Activated T-helper 2 cell treated with anti-CD3 and anti-CD28 coated beads, Interferon-gamma antibody, Interleukin-2, Interleukin-4, amounts not matched to agents 10 μg/mL and 5 μg/mL and 100 μg/mL, durations not matched to agents 14 hours and 24 hours and 36 hours (primary cell): ENCODE data around the gene SCGB1A1. TPM values are rescaled to one million over a fixed set of nuclear protein-coding genes. Genes with fewer than 3 reads are reported as not detected.

ENCODE experiments used
- DNase-seq: peaks from one replicate; pipeline ENCODE4 v3.0.0; 2021; ENCODE audit warnings: low spot score
- H3K27ac Mint-ChIP-seq: one replicate; pipeline ENCODE4 v1.8.0; 2021; ENCODE audit warnings: mixed read lengths
- H3K27me3 Mint-ChIP-seq: one replicate; pipeline ENCODE4 v1.8.0; 2021; ENCODE audit warnings: low read depth, mixed read lengths
- H3K36me3 Mint-ChIP-seq: one replicate; pipeline ENCODE4 v1.8.0; 2021; ENCODE audit warnings: low read depth, mixed read lengths
- H3K4me1 Mint-ChIP-seq: one replicate; pipeline ENCODE4 v1.8.0; 2021; ENCODE audit warnings: low read depth, mixed read lengths
- H3K4me3 Mint-ChIP-seq: one replicate; pipeline ENCODE4 v1.8.0; 2021; ENCODE audit warnings: low read depth, mild to moderate bottlenecking, moderate library complexity, mixed read lengths
- H3K9me3 Mint-ChIP-seq: one replicate; pipeline ENCODE4 v1.8.0; 2021; ENCODE audit warnings: mixed read lengths
- intact Hi-C: fragments of 100-400 bp; cut with micrococcal nuclease; formaldehyde crosslinking; loops from one replicate; pipeline ENCODE4 v1.15.1; 2023
- total RNA-seq: library from RNA; stranded (reverse); gene quantifications from 2 replicates; pipeline ENCODE4 v1.2.3, GENCODE V29; 2022

The SCGB1A1 gene
- total RNA-seq, 1 donor from 2014 or later: not detected

DNA sequence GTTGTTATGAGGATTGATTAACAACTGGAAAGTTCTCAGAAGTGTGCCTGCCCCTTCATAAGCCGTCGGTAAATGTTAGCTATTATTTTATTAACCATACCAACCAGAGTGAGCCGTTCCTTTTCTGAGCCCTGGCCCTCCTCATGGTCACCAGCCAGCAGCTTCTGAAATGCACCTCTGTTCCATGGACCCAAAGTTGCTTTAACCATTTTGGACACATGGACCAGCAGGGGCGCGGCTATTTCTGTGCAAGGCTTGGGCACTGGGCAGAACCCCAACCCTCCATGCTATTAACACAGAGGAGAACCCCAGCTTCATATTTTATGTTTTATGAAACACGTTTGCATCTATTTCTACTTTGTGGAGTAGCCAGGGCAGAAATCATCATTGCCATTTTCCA is 18.6 kb upstream of the SCGB1A1 start:
- intact Hi-C loops: no loop called here
- Mint-ChIP-seq H3K4me3 (no peak overlapping the region), H3K36me3 (no peaks in the 10 kb centered on the region), H3K9me3 (no peaks in the 10 kb centered on the region), H3K27ac (no peak overlapping the region), H3K4me1 (peaks cover 22% of the 10 kb centered on the region), H3K27me3 (no peaks in the 10 kb centered on the region)
- no peak for DNase-seq

DNA sequence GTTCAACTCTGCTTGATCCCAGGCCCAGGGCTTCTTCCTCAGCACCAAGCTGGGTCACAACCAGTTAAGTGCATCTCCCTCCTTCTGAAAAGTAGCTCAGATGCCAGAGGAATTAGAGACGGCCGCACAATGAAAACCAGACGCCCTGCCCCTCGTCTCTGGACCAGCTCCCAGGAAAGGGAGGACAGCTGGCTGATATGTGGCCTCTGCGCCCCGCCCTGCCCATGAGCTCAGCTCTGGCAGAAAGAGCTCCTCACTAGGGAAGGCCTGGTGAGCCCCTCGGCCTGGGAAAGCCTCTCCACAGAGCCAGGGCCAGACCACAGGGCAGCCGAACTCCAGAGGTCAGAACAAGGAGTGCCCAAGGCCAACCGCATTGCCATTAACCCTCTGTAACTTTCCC is 18.1 kb upstream of the SCGB1A1 start:
- H3K27ac Mint-ChIP-seq: no peak overlapping the region
- H3K36me3 Mint-ChIP-seq: no peaks in the 10 kb centered on the region
- DNase-seq: no peak
- H3K4me1 Mint-ChIP-seq: peaks cover 21% of the 10 kb centered on the region
- no peaks in the 10 kb centered on the region for H3K27me3 Mint-ChIP-seq
- no peak overlapping the region for H3K4me3 Mint-ChIP-seq
- intact Hi-C loops: no loop called here
- H3K9me3 Mint-ChIP-seq: no peaks in the 10 kb centered on the region

DNA sequence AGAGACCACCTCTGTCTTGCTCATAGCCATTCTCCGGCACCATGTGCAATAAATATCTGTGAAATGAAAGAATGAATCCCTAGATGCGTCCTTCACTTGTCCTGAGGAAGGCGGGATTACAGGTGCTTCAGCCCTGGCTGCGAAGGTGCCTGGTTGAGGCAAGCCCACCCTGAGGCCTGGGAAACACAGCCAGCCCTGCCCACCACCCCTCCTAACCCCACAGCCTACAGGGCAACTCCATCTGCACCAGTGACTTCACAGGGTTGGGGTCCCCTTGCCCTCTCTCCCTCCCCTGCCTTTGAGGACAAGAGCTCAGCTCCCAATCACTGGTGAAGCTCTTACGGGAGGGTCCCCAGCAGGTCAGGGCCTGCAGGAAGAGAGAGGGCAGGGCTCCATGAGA is 17.5 kb upstream of the SCGB1A1 start:
- H3K9me3 Mint-ChIP-seq: no peaks in the 10 kb centered on the region
- H3K4me3 Mint-ChIP-seq: peak overlapping the region; percentile 75
- H3K27ac Mint-ChIP-seq: peak overlapping the region; percentile 89
- no peak for DNase-seq
- peaks cover 21% of the 10 kb centered on the region for H3K4me1 Mint-ChIP-seq
- no peaks in the 10 kb centered on the region for H3K27me3 Mint-ChIP-seq
- H3K36me3 Mint-ChIP-seq: no peaks in the 10 kb centered on the region
- intact Hi-C loops: no loop called here

DNA sequence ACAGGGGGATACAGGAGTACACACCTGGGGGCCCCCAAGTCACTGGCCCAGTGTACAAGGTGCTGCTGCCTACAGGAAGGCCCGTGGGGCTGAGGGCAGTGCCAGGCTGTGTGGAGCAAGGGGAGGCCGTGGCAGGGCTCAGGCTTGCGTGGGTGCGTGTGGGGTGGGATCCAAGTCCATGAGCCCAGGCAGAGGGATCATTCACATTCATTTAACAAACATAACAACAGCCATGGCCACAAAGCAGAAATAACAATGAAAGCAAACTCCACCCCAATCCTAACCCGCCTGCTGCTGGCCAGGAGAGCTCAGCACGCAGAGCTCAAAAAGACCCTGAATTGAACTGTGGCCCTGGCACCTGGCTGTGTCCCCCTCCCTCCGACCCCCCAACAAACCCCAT is 17.0 kb upstream of the SCGB1A1 start:
- peak overlapping the region; percentile 75 for H3K4me3 Mint-ChIP-seq
- no peak for DNase-seq
- H3K4me1 Mint-ChIP-seq: peaks cover 21% of the 10 kb centered on the region
- H3K36me3 Mint-ChIP-seq: no peaks in the 10 kb centered on the region
- peak overlapping the region; percentile 89 for H3K27ac Mint-ChIP-seq
- intact Hi-C loops: no loop called here
- H3K27me3 Mint-ChIP-seq: no peaks in the 10 kb centered on the region
- no peaks in the 10 kb centered on the region for H3K9me3 Mint-ChIP-seq

DNA sequence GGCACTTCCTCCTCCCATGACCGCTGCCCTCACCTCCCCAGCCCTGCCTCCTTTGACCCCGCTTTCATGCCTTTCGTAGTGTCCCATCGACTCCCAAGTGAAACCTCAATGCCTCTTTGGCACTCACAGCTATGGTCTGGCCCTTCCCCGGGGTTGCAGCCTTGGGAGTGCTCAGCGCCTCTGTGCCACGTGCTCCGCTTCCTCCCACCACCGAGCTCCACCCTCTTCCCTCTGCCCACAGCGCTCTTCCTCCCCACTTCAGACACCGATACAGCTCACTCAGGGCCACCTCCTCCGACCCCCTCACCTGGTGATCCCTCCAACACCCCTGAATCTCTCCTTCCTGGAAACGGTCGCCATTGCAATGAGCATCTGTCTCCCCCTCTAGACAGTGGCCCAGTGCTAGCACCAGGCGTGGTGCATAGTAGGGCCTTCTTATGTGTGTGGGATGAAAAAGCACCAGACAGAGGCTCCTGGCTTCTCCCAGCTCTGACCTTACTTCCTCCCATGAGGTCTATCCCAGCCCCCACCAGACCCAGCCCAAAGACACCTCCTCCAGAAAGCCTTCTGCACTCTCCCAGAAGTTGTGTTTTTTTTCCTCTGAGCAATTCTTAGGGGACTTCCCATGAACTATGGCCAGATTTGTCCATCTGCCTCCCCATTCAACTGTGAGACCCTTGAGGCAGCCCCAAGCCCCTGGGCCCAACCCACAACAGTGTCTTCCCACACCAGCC is 16.4 kb upstream of the SCGB1A1 start:
- H3K4me3 Mint-ChIP-seq: peak overlapping the region; percentile 75
- no peaks in the 10 kb centered on the region for H3K36me3 Mint-ChIP-seq
- H3K4me1 Mint-ChIP-seq: peaks cover 21% of the 10 kb centered on the region
- H3K27ac Mint-ChIP-seq: peak overlapping the region; percentile 89
- intact Hi-C loops: no loop called here
- DNase-seq: peak; percentile 45
- H3K27me3 Mint-ChIP-seq: no peaks in the 10 kb centered on the region
- H3K9me3 Mint-ChIP-seq: no peaks in the 10 kb centered on the region

DNA sequence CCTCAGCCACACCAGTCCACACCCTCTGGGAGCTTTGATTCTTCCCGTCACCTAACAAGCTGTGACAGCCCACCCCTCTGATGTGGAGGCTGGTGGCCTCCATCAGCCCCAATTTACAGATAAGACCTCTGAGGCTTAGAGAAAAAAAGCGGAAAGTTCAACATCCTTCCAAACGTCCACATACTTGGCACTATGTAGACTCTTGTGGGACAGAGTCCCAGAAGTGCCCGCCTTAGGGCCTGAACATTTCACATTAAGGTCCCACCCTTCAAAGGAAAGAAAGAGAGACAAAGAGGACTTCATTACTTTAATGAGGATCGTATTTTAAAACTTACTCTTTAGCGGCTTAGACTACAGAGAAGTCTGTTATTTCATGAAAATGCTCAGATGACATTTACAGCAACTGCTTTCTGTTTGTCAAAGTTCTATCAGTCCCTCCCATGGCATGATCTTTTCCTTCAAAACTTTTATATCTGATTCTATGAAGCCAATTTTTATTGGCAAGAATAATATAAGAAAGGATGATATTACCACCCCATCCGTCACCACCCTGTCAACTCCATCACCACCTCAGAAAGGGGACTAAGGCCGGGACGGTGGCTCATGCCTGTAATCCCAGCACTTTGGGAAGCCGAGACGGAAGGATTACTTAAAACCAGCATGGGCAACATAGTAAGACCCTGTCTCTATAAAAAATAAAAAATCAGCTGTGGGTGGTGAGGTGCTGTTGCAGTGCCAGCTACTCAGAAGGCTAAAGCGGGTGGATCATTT is 15.7 kb upstream of the SCGB1A1 start:
- intact Hi-C loops: no loop called here
- no peaks in the 10 kb centered on the region for H3K27me3 Mint-ChIP-seq
- no peaks in the 10 kb centered on the region for H3K36me3 Mint-ChIP-seq
- DNase-seq: no peak
- H3K4me3 Mint-ChIP-seq: peak overlapping the region; percentile 75
- H3K9me3 Mint-ChIP-seq: no peaks in the 10 kb centered on the region
- peaks cover 21% of the 10 kb centered on the region for H3K4me1 Mint-ChIP-seq
- H3K27ac Mint-ChIP-seq: peak overlapping the region; percentile 89

DNA sequence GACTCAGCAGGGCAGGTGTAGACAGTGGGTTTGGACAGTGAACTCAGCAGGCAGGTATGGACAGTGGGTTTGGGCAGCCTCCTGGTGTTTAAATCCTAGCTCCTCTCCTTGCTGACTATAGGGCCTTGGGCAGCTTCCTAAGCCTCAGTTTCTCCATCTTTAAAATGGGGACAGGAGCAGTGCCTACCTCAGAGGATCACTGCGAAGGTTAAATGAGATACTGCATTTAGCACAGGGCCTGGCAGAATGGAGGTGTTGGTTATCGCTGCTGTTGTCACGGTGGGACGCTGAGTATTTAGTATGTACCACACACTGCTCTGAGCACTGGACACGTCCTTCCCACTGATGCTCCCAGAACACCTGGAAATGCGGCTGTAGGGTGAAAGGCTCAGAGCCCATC is 14.4 kb upstream of the SCGB1A1 start:
- H3K36me3 Mint-ChIP-seq: no peaks in the 10 kb centered on the region
- no peak overlapping the region for H3K27ac Mint-ChIP-seq
- H3K4me3 Mint-ChIP-seq: no peak overlapping the region
- peaks cover 15% of the 10 kb centered on the region for H3K4me1 Mint-ChIP-seq
- intact Hi-C loops: no loop called here
- no peaks in the 10 kb centered on the region for H3K27me3 Mint-ChIP-seq
- no peaks in the 10 kb centered on the region for H3K9me3 Mint-ChIP-seq
- no peak for DNase-seq

DNA sequence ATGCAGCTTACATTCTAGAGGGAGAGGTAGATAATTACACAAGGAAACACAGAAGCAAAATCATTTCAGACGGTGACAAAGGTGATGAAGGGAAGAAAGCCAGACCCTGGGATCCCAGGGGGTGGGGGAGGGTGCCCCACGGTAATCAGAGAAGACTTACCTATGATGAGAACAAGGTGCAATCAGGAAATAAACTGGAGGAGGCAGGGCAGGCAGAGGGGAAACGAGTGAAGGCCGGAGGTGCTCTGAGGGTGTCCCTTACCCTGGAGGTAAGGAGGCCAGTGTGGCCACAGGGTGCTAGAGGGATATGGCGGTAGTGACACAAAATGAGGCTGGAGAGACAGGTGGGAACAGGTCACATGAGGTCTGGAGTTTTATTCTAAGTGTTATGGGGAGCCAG is 13.9 kb upstream of the SCGB1A1 start:
- H3K36me3 Mint-ChIP-seq: no peaks in the 10 kb centered on the region
- H3K4me3 Mint-ChIP-seq: no peak overlapping the region
- DNase-seq: no peak
- no peaks in the 10 kb centered on the region for H3K9me3 Mint-ChIP-seq
- intact Hi-C loops: no loop called here
- H3K27me3 Mint-ChIP-seq: no peaks in the 10 kb centered on the region
- H3K27ac Mint-ChIP-seq: no peak overlapping the region
- H3K4me1 Mint-ChIP-seq: peaks cover 15% of the 10 kb centered on the region

DNA sequence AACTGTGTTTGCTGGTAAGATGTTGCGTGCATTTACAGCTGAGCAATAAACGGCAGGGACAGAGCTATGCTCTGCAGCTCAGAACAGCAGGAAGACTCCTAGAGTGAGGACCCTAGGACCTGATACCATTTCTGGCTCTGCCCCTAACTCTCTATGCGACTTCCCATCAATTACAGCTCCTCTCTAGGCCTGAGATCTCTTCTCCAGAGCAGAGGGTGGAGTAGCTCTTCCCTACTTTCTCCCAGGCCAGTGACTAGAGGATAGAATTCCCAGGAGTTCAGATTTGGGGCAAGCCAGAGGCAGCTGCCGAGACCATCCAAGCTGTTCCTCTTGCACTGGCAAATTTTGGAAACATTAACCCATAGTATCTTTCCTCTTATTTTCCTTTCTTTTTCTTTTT is 12.8 kb upstream of the SCGB1A1 start:
- Mint-ChIP-seq H3K27ac (no peak overlapping the region), H3K4me1 (peaks cover 15% of the 10 kb centered on the region), H3K9me3 (no peaks in the 10 kb centered on the region), H3K36me3 (no peaks in the 10 kb centered on the region), H3K27me3 (no peaks in the 10 kb centered on the region), H3K4me3 (no peak overlapping the region)
- no peak for DNase-seq
- intact Hi-C loops: no loop called here

DNA sequence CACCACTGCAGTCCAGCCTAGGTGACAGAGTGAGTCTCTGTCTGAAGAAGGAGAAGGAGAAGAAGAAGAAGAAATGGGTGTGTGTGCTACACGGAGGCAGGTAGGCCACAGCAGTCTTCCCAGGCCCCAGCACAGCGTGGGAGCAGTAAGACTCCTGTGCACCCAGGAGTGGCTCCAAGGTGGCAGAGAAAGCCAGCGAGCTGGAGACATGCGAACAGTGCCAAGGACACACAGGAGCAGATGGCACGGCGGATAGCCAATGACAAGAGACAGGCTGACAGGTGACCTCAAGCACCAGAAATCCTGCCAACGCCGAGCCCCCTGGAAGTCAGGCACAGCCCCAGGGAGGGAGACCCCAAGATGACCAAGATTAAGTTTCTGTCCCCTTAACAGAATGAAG is 9.0 kb upstream of the SCGB1A1 start:
- intact Hi-C loops: no loop called here
- H3K27ac Mint-ChIP-seq: no peak overlapping the region
- no peak overlapping the region for H3K4me3 Mint-ChIP-seq

DNA sequence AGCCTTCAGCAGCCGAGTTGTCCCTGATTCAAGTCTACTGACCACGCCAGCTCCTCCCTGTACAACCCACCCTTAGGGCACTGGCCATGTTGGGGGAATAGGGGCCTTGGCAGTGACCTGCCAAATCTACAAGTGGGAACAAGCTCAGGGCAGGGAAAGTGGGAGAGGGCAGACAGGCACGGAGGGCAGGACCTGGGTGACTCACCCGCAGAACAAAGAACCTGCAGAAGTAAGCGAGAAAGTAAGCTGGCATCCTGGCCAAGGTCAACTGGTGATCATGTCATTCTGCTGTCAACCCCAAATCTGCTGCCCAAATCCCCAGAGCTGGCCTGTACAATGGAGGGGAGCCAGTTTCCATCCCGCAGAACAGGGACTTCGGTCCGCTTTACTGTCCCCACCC is 7.9 kb upstream of the SCGB1A1 start:
- no peaks in the 10 kb centered on the region for H3K36me3 Mint-ChIP-seq
- H3K4me3 Mint-ChIP-seq: no peak overlapping the region
- H3K27me3 Mint-ChIP-seq: no peaks in the 10 kb centered on the region
- no peak for DNase-seq
- no peaks in the 10 kb centered on the region for H3K9me3 Mint-ChIP-seq
- intact Hi-C loops: no loop called here
- H3K4me1 Mint-ChIP-seq: no peaks in the 10 kb centered on the region
- no peak overlapping the region for H3K27ac Mint-ChIP-seq

More for the DNA sequence above, 9.0 kb upstream of the SCGB1A1 start:
- no peak for DNase-seq
- Mint-ChIP-seq H3K4me1 (no peaks in the 10 kb centered on the region), H3K36me3 (no peaks in the 10 kb centered on the region), H3K27me3 (no peaks in the 10 kb centered on the region), H3K9me3 (no peaks in the 10 kb centered on the region)

DNA sequence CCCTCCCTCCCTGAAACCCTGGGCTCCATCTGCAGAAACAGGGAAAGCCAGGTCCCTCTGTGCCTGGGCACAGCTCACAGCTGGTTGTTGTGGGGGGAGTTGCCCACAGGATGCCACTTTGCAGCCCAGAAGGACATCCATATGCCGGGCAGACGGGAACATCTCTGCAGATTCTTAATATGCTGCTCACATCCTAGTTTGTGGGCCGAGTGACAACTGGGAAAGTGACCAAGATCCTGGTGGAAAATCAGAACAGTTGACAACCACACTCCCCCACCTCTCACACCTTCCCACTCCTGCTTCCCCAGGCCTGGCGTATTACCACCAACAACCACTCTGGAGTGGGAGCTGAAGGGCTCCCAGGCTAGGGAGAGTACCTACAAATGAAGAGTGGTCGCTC is 7.3 kb upstream of the SCGB1A1 start:
- no peak for DNase-seq
- no peak overlapping the region for H3K27ac Mint-ChIP-seq
- H3K4me3 Mint-ChIP-seq: no peak overlapping the region
- H3K27me3 Mint-ChIP-seq: no peaks in the 10 kb centered on the region
- H3K36me3 Mint-ChIP-seq: no peaks in the 10 kb centered on the region
- no peaks in the 10 kb centered on the region for H3K9me3 Mint-ChIP-seq
- no peaks in the 10 kb centered on the region for H3K4me1 Mint-ChIP-seq
- intact Hi-C loops: no loop called here

DNA sequence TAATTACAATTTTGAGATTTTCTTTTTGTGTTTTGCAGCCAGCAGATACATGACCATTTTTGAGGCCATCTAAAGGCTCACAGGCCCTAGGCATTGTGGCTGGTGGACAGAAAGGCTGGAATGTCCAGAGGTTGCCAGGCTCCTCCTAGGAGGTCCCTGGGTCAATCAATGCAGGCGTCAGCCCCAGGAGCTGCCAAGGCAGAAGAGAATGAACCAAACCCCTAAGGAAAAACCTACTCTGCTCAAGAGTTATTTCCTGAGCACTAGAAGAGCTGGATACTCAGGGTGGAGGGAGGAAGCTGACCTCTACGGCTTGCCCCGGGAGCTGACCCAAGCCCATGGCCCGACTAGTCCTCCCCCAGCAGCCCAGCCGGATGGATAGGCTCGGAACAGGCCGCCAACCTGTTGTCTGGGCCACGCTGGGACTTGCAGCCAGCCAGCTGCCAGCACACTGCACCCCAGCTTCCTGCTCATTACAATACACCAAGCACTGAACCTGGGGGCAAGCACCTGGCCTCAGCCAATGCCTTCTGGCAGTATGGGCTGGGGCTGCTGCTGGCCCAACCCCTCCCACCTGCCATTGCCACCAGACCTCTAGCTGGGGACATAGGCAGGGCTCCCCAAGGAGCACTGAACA is 5.7 kb upstream of the SCGB1A1 start:
- H3K27ac Mint-ChIP-seq: no peak overlapping the region
- no peak for DNase-seq
- H3K4me1 Mint-ChIP-seq: no peaks in the 10 kb centered on the region
- intact Hi-C loops: no loop called here
- no peaks in the 10 kb centered on the region for H3K36me3 Mint-ChIP-seq
- no peaks in the 10 kb centered on the region for H3K9me3 Mint-ChIP-seq
- H3K4me3 Mint-ChIP-seq: no peak overlapping the region
- no peaks in the 10 kb centered on the region for H3K27me3 Mint-ChIP-seq
